Keratinocyte (primary cell): Measurements from ENCODE around the gene PARD3B. TPM values are rescaled to one million over a fixed set of nuclear protein-coding genes. Genes with fewer than 3 reads are reported as not detected.

Experiments used
- DNase-seq: peaks from one replicate; pipeline ENCODE4 v3.0.0-alpha.2; 2011; ENCODE audit warnings: low read depth, missing footprints, low spot score
- FAIRE-seq: peaks from 2 replicates; lab custom pipeline; 2011; peaks lifted over from hg19 to GRCh38; lab: Jason Lieb, UNC
- H2AFZ ChIP-seq: 2 replicates; pipeline ENCODE4 v1.6.0; 2012; ENCODE audit warnings: low read length, control low read depth, inconsistent platforms; ENCODE audit not compliant: control insufficient read depth
- H3K27ac ChIP-seq: 2 replicates; pipeline ENCODE4 v1.5.1; 2011; ENCODE audit warnings: low read length; ENCODE audit not compliant: control insufficient read depth, insufficient read depth
- H3K27me3 ChIP-seq: 3 replicates; pipeline ENCODE4 v1.6.0; 2011; ENCODE audit warnings: low read length; ENCODE audit not compliant: control insufficient read depth, insufficient read depth; ENCODE audit errors: extremely low read depth
- H3K36me3 ChIP-seq, 2 experiments: 2 replicates in 1 of 2; 3 replicates in 1 of 2; pipeline ENCODE4 v1.5.1; 2011; ENCODE audit warnings: low read length in 2 of 2, mild to moderate bottlenecking in 1 of 2; ENCODE audit not compliant: control insufficient read depth in 2 of 2, insufficient read depth in 2 of 2; ENCODE audit errors: extremely low read depth in 1 of 2
- H3K4me1 ChIP-seq: 3 replicates; pipeline ENCODE4 v1.5.1; 2011; ENCODE audit warnings: low read length; ENCODE audit not compliant: control insufficient read depth, insufficient read depth; ENCODE audit errors: extremely low read depth
- H3K4me2 ChIP-seq: 3 replicates; pipeline ENCODE4 v1.6.0; 2011; ENCODE audit warnings: low read depth, low read length; ENCODE audit not compliant: control insufficient read depth, insufficient read depth; ENCODE audit errors: extremely low read depth
- H3K4me3 ChIP-seq, 3 experiments: fragments of 200-600 bp in 1 of 3; sonication (generic) in 1 of 3; 2 replicates in 2 of 3; 3 replicates in 1 of 3; pipeline ENCODE4 v1.5.1; 2011 to 2016; ENCODE audit warnings: low read length in 3 of 3, mild to moderate bottlenecking in 3 of 3, control low read depth in 2 of 3, inconsistent platforms in 1 of 3, low read depth in 1 of 3, mixed read lengths in 1 of 3, mixed run types in 1 of 3, moderate library complexity in 1 of 3; ENCODE audit not compliant: control insufficient read depth in 2 of 3, insufficient read depth in 2 of 3; ENCODE audit errors: extremely low read depth in 1 of 3
- H3K79me2 ChIP-seq: 2 replicates; pipeline ENCODE4 v1.6.0; 2012; ENCODE audit warnings: low read length; ENCODE audit not compliant: control insufficient read depth, insufficient read depth
- H3K9ac ChIP-seq: 3 replicates; pipeline ENCODE4 v1.6.0; 2011; ENCODE audit warnings: low read length; ENCODE audit not compliant: control insufficient read depth, insufficient read depth; ENCODE audit errors: extremely low read depth
- H3K9me1 ChIP-seq: 3 replicates; pipeline ENCODE4 v1.6.0; 2011; ENCODE audit warnings: low read length; ENCODE audit not compliant: control insufficient read depth, insufficient read depth; ENCODE audit errors: extremely low read depth
- H3K9me3 ChIP-seq: 2 replicates; pipeline ENCODE4 v1.5.1; 2012; ENCODE audit warnings: low read depth, low read length; ENCODE audit not compliant: control insufficient read depth
- H4K20me1 ChIP-seq: 3 replicates; pipeline ENCODE4 v1.6.0; 2011; ENCODE audit warnings: low read length; ENCODE audit not compliant: control insufficient read depth, insufficient read depth; ENCODE audit errors: extremely low read depth
- EZH2 ChIP-seq: IDR thresholded peaks from one replicate; pipeline ENCODE4 v1.6.1; 2012; ENCODE audit warnings: inconsistent platforms, mild to moderate bottlenecking, low read length, moderate library complexity
- dilution Hi-C: fragments of 300-500 bp; cut with MboI; formaldehyde crosslinking; loops from one replicate; pipeline ENCODE4 v1.7.0; 2020; ENCODE audit warnings: low sequenced_read_pairs; ENCODE audit not compliant: extremely low pct_ligation_motif_present
- polyA plus RNA-seq, 5 experiments: library from polyadenylated mRNA; depleted of rRNA in 3 of 5; stranded (reverse) in 3 of 5; stranded (forward) in 1 of 5; unstranded in 1 of 5; fragments of >200 nt; gene quantifications; 1 replicate in 1 of 5; 2 replicates in 3 of 5; 3 replicates in 1 of 5; pipeline versions ENCODE4 v1.2.1 to v1.2.3, GENCODE V29; 2011 to 2012; ENCODE audit warnings: missing spikeins in 2 of 5, low read depth in 1 of 5, low replicate concordance in 1 of 5
- TF ChIP-seq, protein P1 (sequence below), 3 experiments: IDR thresholded peaks in 1 of 3; conservative IDR thresholded peaks in 1 of 3; optimal IDR thresholded peaks in 1 of 3; 2 replicates in 2 of 3; 3 replicates in 1 of 3; pipeline versions ENCODE3 to v1.5.1; 2011; ENCODE audit warnings: low read length in 3 of 3, mild to moderate bottlenecking in 3 of 3, moderate library complexity in 2 of 3, control low read depth in 1 of 3, inconsistent platforms in 1 of 3; ENCODE audit not compliant: insufficient read depth in 2 of 3; ENCODE audit errors: extremely low read depth in 1 of 3

The PARD3B gene
- polyA plus RNA-seq, 1 donor (not counting 4 experiments of a cell fraction or from before 2014, with no cell fraction given), result 1.2 TPM

GRCh38 chr2:205628422-205628821 lies 1083.1 kb downstream of the PARD3B start:
- dilution Hi-C loops, result no loop called here

GRCh38 chr2:205629091-205629776 lies 1084.0 kb downstream of the PARD3B start:
- Histone ChIP-seq H3K4me1 (peaks cover 5% of the 10 kb centered on the region), H3K4me3 (no peak overlapping the region), H3K79me2 (no peaks in the 10 kb centered on the region), H3K9me1 (no peaks in the 10 kb centered on the region), H3K9ac (no peak overlapping the region), H4K20me1 (no peaks in the 10 kb centered on the region), H3K27ac (no peak overlapping the region), H3K9me3 (no peaks in the 10 kb centered on the region), H3K4me2 (no peak overlapping the region), H3K36me3 (no peaks in the 10 kb centered on the region), H2AFZ (no peak overlapping the region), H3K27me3 (no peaks in the 10 kb centered on the region)
- dilution Hi-C loops, result no loop called here
- TF ChIP-seq, protein P1, sequence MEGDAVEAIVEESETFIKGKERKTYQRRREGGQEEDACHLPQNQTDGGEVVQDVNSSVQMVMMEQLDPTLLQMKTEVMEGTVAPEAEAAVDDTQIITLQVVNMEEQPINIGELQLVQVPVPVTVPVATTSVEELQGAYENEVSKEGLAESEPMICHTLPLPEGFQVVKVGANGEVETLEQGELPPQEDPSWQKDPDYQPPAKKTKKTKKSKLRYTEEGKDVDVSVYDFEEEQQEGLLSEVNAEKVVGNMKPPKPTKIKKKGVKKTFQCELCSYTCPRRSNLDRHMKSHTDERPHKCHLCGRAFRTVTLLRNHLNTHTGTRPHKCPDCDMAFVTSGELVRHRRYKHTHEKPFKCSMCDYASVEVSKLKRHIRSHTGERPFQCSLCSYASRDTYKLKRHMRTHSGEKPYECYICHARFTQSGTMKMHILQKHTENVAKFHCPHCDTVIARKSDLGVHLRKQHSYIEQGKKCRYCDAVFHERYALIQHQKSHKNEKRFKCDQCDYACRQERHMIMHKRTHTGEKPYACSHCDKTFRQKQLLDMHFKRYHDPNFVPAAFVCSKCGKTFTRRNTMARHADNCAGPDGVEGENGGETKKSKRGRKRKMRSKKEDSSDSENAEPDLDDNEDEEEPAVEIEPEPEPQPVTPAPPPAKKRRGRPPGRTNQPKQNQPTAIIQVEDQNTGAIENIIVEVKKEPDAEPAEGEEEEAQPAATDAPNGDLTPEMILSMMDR (optimal IDR thresholded peaks at IDR 0.05 in 1 of 3, IDR thresholded peaks at IDR 0.05 in 1 of 3, conservative IDR thresholded peaks at IDR 0.05 in 1 of 3; ENCODE audit: extremely low read depth in 1 of 3, insufficient read depth in 2 of 3, low read length in 3 of 3), result no peak
- no peak for TF ChIP-seq EZH2
- FAIRE-seq (no peak), DNase-seq (no peak)

More at GRCh38 chr2:205628422-205628821, 1083.1 kb downstream of the PARD3B start:
- Histone ChIP-seq H4K20me1 (no peaks in the 10 kb centered on the region), H3K9me1 (no peaks in the 10 kb centered on the region), H3K27me3 (no peaks in the 10 kb centered on the region), H3K79me2 (no peaks in the 10 kb centered on the region), H3K27ac (no peak overlapping the region), H3K9ac (no peak overlapping the region), H3K9me3 (no peaks in the 10 kb centered on the region), H3K4me2 (no peak overlapping the region), H3K4me3 (no peak overlapping the region), H3K4me1 (peaks cover 5% of the 10 kb centered on the region), H3K36me3 (no peaks in the 10 kb centered on the region), H2AFZ (no peak overlapping the region)
- no peak for FAIRE-seq
- TF ChIP-seq, protein P1 (optimal IDR thresholded peaks at IDR 0.05 in 1 of 3, IDR thresholded peaks at IDR 0.05 in 1 of 3, conservative IDR thresholded peaks at IDR 0.05 in 1 of 3; ENCODE audit: extremely low read depth in 1 of 3, insufficient read depth in 2 of 3, low read length in 3 of 3), result no peak
- TF ChIP-seq EZH2, result no peak
- DNase-seq, result no peak
